ENCODE measurements around the gene NIF3L1.

DNA sequence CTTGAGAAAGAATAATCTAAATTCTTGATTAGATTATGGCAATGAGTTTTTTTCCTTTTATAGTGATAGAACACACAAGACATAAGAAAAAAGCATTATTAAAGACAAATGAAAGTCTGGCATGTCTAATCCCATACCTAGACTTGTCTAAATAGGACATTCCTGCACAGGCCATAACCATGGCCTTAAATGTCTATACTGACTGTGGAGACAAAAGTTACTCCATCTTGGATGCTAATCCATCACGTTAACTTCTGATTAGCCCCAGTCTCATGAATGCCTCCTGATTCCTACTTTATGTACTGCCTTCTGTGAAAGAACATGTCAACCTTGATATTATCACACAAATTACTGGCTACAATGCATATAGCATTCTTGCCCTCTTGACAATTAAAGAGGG, 50.7 kb downstream of the NIF3L1 start:
- TF ChIP-seq EP300 (IDR thresholded peaks at IDR 0.05), result no peak
- TF ChIP-seq, protein P1, sequence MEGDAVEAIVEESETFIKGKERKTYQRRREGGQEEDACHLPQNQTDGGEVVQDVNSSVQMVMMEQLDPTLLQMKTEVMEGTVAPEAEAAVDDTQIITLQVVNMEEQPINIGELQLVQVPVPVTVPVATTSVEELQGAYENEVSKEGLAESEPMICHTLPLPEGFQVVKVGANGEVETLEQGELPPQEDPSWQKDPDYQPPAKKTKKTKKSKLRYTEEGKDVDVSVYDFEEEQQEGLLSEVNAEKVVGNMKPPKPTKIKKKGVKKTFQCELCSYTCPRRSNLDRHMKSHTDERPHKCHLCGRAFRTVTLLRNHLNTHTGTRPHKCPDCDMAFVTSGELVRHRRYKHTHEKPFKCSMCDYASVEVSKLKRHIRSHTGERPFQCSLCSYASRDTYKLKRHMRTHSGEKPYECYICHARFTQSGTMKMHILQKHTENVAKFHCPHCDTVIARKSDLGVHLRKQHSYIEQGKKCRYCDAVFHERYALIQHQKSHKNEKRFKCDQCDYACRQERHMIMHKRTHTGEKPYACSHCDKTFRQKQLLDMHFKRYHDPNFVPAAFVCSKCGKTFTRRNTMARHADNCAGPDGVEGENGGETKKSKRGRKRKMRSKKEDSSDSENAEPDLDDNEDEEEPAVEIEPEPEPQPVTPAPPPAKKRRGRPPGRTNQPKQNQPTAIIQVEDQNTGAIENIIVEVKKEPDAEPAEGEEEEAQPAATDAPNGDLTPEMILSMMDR (IDR thresholded peaks at IDR 0.05), result no peak
- TF ChIP-seq POLR2AphosphoS5 (IDR thresholded peaks at IDR 0.05), result no peak
- no peak for TF ChIP-seq POLR2A (IDR thresholded peaks at IDR 0.05)
